A549 (cell line): ENCODE results near the gene RELL2. TPM values are rescaled to one million over a fixed set of nuclear protein-coding genes. Genes with fewer than 3 reads are reported as not detected.

Experiments
- ATAC-seq, 2 experiments: fragments of 200-7000 bp in 1 of 2; fragments of >200 bp in 1 of 2; cut with Nextera tagmentation in 1 of 2; cut with Tn5 transposase in 1 of 2; 3 replicates each; pipeline versions ENCODE4 v1.8.0 to v1.9.1; 2018 to 2020; ENCODE audit warnings: mild to moderate bottlenecking in 1 of 2, moderate library complexity in 1 of 2
- CTCF ChIA-PET: fragments of 300-600 bp; sonication (Branson Sonifier 250); formaldehyde crosslinking; extraction: SDS; loops from one replicate; lab custom pipeline; 2021; ENCODE audit warnings: antibody characterized with exemption, inconsistent platforms; lab: Yijun Ruan, JAX
- POLR2A ChIA-PET: fragments of 350-600 bp; formaldehyde crosslinking; extraction: SDS; loops from one replicate; lab custom pipeline; 2021; ENCODE audit warnings: antibody characterized with exemption, inconsistent platforms; lab: Yijun Ruan, JAX
- DNase-seq, 2 experiments: peaks; one replicate each; pipeline versions ENCODE4 v3.0.0 to v3.0.0-alpha.2; 2011 to 2016; ENCODE audit warnings: low read depth in 1 of 2, low spot score in 1 of 2
- FAIRE-seq: peaks from 2 replicates; lab custom pipeline; 2011; peaks lifted over from hg19 to GRCh38; lab: Jason Lieb, UNC
- H3K27ac ChIP-seq, 2 experiments: fragments of >200 bp; sonication (Bioruptor Twin); formaldehyde crosslinking; 3 replicates each; pipeline ENCODE4 v1.5.1; 2016 to 2017
- H3K4me1 ChIP-seq: fragments of >200 bp; sonication (Bioruptor Twin); formaldehyde crosslinking; 3 replicates; pipeline ENCODE4 v1.6.1; 2016
- H3K4me2 ChIP-seq: fragments of >200 bp; sonication (Bioruptor Twin); formaldehyde crosslinking; 3 replicates; pipeline ENCODE4 v1.6.1; 2016
- H3K4me3 ChIP-seq: fragments of >200 bp; sonication (Bioruptor Twin); formaldehyde crosslinking; 3 replicates; pipeline ENCODE4 v1.5.1; 2016
- H3K9me3 ChIP-seq: fragments of >200 bp; sonication (Bioruptor Twin); formaldehyde crosslinking; 3 replicates; pipeline ENCODE4 v1.6.1; 2016
- CBX2 ChIP-seq: fragments of 200-600 bp; sonication (generic); IDR thresholded peaks from 2 replicates; pipeline ENCODE4 v1.6.1; 2016; ENCODE audit warnings: low read depth, mild to moderate bottlenecking, borderline replicate concordance
- CEBPB ChIP-seq, 2 experiments: fragments of >200 bp in 1 of 2; sonication (Bioruptor Twin) in 1 of 2; formaldehyde crosslinking in 1 of 2; IDR thresholded peaks; 2 replicates each; pipeline ENCODE4 v1.6.1; 2012 to 2016
- CHD4 ChIP-seq: fragments of 200-600 bp; sonication (generic); IDR thresholded peaks from 2 replicates; pipeline ENCODE4 v1.6.1; 2016; ENCODE audit warnings: antibody characterized with exemption, mild to moderate bottlenecking, borderline replicate concordance
- HDAC2 ChIP-seq: fragments of 200-600 bp; sonication (generic); IDR thresholded peaks from 2 replicates; pipeline ENCODE4 v1.6.1; 2016
- KDM5A ChIP-seq: fragments of 200-600 bp; sonication (generic); IDR thresholded peaks from 2 replicates; pipeline ENCODE4 v1.6.1; 2016; ENCODE audit warnings: antibody characterized with exemption, mild to moderate bottlenecking
- NR3C1 ChIP-seq: fragments of >200 bp; sonication (Bioruptor Twin); formaldehyde crosslinking; IDR thresholded peaks from 3 replicates; pipeline ENCODE4 v1.6.1; 2017
- POLR2AphosphoS2 ChIP-seq: conservative IDR thresholded peaks from 2 replicates; pipeline ENCODE4 v1.6.1; 2012; ENCODE audit warnings: low read length, improper control_type of control experiment, inconsistent platforms
- RFX5 ChIP-seq: fragments of 450-650 bp; IDR thresholded peaks from 2 replicates; pipeline ENCODE4 v1.7.1; 2014; ENCODE audit warnings: antibody characterized with exemption, mild to moderate bottlenecking, moderate library complexity
- SMC3 ChIP-seq: fragments of >200 bp; sonication (Bioruptor Twin); formaldehyde crosslinking; IDR thresholded peaks from 3 replicates; pipeline ENCODE4 v1.6.1; 2018; ENCODE audit warnings: inconsistent platforms
- WGBS: methylation state at CpG from one replicate; pipeline ENCODE4 v1.1.6; 2017; ENCODE audit errors: missing lambda C conversion rate; 5-methylcytosine and 5-hydroxymethylcytosine counted together
- polyA plus RNA-seq, 4 experiments: library from polyadenylated mRNA; depleted of rRNA in 3 of 4; stranded (reverse); fragments of >200 nt; fragmentation: RNase III in 1 of 4; extraction: RNeasy Plus Mini Kit Qiagen cat#74134 plus additional on column Dnase treatment in 1 of 4; gene quantifications; 2 replicates in 3 of 4; 3 replicates in 1 of 4; pipeline ENCODE4 v1.2.3, GENCODE V29; 2011 to 2017
- TF ChIP-seq, protein P1 (sequence below): fragments of 200-600 bp; sonication (generic); IDR thresholded peaks from 2 replicates; pipeline ENCODE4 v1.6.1; 2016; ENCODE audit warnings: antibody characterized with exemption, mild to moderate bottlenecking, moderate library complexity
- TF ChIP-seq, protein P2 (sequence below): fragments of 250-450 bp; sonication (Bioruptor Pico); IDR thresholded peaks from 2 replicates; pipeline ENCODE4 v1.5.0; 2021; ENCODE audit warnings: mild to moderate bottlenecking, moderate library complexity, borderline replicate concordance
- TF ChIP-seq, protein P3 (sequence below): IDR thresholded peaks from 2 replicates; pipeline ENCODE4 v1.6.1; 2012; ENCODE audit warnings: low read depth, borderline replicate concordance
- TF ChIP-seq, protein P4 (sequence below): fragments of >200 bp; sonication (Bioruptor Twin); formaldehyde crosslinking; IDR thresholded peaks from 2 replicates; pipeline ENCODE4 v1.6.1; 2016

Gene RELL2
- polyA plus RNA-seq, 2 of the 4 experiments (the other 2 are of a cell fraction) = 3.6 to 6.5 TPM

DNA sequence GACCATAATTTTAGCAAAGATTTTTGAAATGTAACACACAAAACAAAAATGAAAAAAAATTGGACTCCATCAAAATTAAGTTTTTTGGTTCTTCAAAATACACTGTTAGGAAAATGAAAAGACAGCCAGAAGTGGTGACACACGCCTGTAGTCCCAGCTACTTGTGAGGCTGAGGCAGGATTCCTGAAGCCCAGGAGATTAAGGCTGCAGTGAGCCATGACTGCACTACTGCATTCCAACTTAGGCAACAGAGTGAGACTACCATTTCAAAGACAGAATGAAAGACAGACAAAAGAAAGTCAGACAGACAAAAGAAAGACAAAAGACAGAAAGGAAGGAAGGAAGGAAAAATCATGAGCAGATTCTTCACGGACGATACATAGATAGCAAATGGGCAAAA is 25.5 kb upstream of the RELL2 start:
- TF ChIP-seq CBX2 = no peak
- TF ChIP-seq HDAC2 = no peak
- TF ChIP-seq NR3C1 = no peak
- TF ChIP-seq, protein P1, sequence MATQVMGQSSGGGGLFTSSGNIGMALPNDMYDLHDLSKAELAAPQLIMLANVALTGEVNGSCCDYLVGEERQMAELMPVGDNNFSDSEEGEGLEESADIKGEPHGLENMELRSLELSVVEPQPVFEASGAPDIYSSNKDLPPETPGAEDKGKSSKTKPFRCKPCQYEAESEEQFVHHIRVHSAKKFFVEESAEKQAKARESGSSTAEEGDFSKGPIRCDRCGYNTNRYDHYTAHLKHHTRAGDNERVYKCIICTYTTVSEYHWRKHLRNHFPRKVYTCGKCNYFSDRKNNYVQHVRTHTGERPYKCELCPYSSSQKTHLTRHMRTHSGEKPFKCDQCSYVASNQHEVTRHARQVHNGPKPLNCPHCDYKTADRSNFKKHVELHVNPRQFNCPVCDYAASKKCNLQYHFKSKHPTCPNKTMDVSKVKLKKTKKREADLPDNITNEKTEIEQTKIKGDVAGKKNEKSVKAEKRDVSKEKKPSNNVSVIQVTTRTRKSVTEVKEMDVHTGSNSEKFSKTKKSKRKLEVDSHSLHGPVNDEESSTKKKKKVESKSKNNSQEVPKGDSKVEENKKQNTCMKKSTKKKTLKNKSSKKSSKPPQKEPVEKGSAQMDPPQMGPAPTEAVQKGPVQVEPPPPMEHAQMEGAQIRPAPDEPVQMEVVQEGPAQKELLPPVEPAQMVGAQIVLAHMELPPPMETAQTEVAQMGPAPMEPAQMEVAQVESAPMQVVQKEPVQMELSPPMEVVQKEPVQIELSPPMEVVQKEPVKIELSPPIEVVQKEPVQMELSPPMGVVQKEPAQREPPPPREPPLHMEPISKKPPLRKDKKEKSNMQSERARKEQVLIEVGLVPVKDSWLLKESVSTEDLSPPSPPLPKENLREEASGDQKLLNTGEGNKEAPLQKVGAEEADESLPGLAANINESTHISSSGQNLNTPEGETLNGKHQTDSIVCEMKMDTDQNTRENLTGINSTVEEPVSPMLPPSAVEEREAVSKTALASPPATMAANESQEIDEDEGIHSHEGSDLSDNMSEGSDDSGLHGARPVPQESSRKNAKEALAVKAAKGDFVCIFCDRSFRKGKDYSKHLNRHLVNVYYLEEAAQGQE = no peak
- no peak for TF ChIP-seq POLR2AphosphoS2
- TF ChIP-seq, protein P2, sequence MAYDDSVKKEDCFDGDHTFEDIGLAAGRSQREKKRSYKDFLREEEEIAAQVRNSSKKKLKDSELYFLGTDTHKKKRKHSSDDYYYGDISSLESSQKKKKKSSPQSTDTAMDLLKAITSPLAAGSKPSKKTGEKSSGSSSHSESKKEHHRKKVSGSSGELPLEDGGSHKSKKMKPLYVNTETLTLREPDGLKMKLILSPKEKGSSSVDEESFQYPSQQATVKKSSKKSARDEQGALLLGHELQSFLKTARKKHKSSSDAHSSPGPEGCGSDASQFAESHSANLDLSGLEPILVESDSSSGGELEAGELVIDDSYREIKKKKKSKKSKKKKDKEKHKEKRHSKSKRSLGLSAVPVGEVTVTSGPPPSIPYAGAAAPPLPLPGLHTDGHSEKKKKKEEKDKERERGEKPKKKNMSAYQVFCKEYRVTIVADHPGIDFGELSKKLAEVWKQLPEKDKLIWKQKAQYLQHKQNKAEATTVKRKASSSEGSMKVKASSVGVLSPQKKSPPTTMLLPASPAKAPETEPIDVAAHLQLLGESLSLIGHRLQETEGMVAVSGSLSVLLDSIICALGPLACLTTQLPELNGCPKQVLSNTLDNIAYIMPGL = no peak
- no peaks in the 10 kb centered on the region for H3K9me3 ChIP-seq

DNA sequence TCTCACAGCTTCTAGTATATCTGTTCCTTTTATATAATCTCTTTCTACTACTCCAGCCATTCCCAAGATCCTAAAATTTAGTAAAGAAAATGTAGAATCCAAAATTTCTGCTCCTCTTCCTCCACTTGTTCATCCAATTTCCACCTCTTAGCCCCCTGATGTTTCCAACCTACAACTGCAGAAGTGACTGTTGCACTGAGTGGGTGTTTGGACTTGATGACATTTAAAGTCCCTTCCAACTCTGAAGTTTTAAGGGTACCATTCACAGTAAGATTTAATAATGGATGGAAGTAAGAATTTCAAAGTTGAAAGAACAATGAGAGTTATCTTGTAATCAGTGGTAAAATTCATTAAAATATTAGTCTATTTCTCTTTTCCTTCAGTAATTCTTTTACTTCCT is 23.5 kb upstream of the RELL2 start:
- no peak for DNase-seq
- ChIA-PET CTCF (interaction anchor here (1.3 to 20.4 kb wide), 2 partner anchors 21 to 266 kb away, joined by 3 to 303 read pairs; no protein-coding TSS in a partner anchor), POLR2A (interaction anchor here (1.5 kb wide), 1 partner anchor 10 kb away, joined by 4 read pairs; no protein-coding TSS in a partner anchor)
- Histone ChIP-seq H3K9me3 (no peaks in the 10 kb centered on the region), H3K4me2 (no peak overlapping the region)
- TF ChIP-seq, protein P3, sequence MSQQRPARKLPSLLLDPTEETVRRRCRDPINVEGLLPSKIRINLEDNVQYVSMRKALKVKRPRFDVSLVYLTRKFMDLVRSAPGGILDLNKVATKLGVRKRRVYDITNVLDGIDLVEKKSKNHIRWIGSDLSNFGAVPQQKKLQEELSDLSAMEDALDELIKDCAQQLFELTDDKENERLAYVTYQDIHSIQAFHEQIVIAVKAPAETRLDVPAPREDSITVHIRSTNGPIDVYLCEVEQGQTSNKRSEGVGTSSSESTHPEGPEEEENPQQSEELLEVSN = no peak
- TF ChIP-seq, protein P2 = no peak
- TF ChIP-seq, protein P4, sequence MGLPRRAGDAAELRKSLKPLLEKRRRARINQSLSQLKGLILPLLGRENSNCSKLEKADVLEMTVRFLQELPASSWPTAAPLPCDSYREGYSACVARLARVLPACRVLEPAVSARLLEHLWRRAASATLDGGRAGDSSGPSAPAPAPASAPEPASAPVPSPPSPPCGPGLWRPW = no peak
- no peak for TF ChIP-seq KDM5A
- TF ChIP-seq CHD4 = no peak
- TF ChIP-seq CEBPB (IDR thresholded peaks at IDR 0.05) = no peak
- TF ChIP-seq RFX5 = no peak
- no peak for TF ChIP-seq SMC3
- TF ChIP-seq HDAC2 = no peak
- TF ChIP-seq, all 56 proteins: peak for 0
- H3K4me1 ChIP-seq = peaks cover 32% of the 10 kb centered on the region
- ATAC-seq (no peak), FAIRE-seq (no peak)
- no peak overlapping the region for H3K4me3 ChIP-seq
- no peak overlapping the region for H3K27ac ChIP-seq

More for the DNA sequence above, 25.5 kb upstream of the RELL2 start:
- ATAC-seq = no peak
- no peak for FAIRE-seq
- no peak for DNase-seq
- ChIA-PET POLR2A (no interaction called here), CTCF (interaction anchor here (0.6 kb wide), 1 partner anchor 23 kb away, joined by 3 read pairs; no protein-coding TSS in a partner anchor)
- no peak overlapping the region for H3K4me2 ChIP-seq
- no peak overlapping the region for H3K4me3 ChIP-seq
- no peak overlapping the region for H3K27ac ChIP-seq
- WGBS = 88% methylated on average over 3 of the region's 3 CpGs
- peaks cover 28% of the 10 kb centered on the region for H3K4me1 ChIP-seq
